ENCODE results near the gene CDKAL1.

DNA sequence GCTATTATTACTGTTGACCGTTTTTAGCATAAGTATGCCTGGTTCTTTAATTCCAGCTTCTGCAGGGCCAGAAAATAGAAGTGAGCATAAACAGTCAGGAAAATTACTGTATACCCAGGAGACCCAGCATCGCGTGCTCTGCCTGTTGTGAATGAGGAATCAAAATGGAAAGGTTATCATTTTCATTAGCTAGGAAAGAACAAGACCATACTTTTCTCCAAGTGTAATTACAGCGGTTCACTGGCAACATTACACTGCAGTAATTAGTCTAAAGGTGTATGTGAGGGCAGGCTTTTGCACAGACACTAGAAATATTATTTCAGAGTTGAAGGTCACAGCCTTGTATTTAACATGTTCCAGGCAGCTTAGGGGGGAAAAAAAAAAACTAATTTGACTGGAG is 655.5 kb downstream of the CDKAL1 start:
- no peak for TF ChIP-seq GATA2 (IDR thresholded peaks at IDR 0.05; ENCODE audit: low read depth, low read length)
- TF ChIP-seq GATA3 (IDR thresholded peaks at IDR 0.05; ENCODE audit: low read depth, low read length) = no peak

Data from SH-SY5Y (cell line).